Fibroblast of upper back skin (primary cell): ENCODE results near the gene PLA2G6.
"Not testable (repeated sequence)": the region's sequence is repeated elsewhere in the genome, so short reads cannot be mapped to it uniquely, and the experiment has no call there.

ENCODE experiments used
- DNase-seq: peaks from one replicate; pipeline ENCODE4 v3.0.0-alpha.2; 2013

The PLA2G6 gene

DNA sequence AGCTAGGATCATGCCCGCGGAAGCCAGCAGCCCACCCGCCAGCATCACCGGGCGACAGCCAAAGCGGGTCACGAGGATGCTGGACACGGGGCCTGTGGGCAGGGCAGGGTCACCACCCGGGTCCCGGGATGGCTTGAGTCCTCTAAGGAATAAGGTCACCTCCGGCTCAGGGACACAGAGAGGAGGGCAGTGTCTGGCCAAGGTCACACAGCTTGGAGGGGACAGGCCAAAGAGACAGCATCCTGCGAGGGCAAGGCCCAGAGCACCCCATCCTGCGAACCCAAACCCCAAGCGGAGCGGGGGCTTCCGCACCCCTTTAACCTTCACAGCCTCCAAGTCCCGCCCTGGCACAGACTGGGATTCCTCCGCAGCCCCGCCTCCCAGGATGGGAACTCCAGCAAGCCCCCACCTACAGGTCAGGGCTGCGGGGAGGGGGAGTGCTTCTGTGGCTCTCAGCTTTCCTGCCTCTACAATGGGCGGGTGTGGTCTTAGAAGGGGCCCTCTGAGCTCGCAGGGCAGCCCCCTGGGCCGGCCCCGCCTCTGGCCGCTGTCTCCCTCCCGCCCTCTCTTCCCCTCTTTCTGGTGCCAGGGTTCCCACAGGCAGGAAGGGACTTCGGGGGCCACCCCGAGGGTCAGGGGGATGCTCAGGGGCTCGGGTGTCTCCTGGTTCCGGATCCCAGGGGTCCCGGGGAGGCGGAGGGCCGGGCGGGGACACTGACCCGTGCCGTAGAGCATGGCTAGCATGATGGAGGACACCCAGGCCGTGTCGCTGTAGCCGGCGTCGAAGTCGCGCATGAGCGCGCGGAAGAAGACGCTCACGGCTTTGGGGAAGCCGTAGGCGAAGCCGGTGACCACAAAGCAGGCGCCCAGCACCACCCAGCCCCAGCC, 99.4 kb downstream of the PLA2G6 start:
- DNase-seq: no peak

DNA sequence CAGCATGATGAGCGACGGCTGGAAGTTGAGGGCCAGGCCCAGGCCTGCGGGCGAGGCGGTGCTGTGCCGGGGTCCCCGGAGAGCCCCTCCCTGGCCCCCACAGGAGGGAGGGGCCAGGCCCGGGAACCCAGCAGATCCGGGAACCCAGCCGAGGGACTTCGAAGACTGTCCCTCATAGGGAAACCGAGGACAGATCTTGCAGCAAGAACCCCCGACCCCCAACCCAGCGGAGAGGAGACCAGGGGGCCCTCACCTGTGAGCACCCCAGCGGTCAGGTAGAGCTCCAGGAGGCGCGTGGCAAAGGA, 100.0 kb downstream of the PLA2G6 start:
- DNase-seq: no peak

DNA sequence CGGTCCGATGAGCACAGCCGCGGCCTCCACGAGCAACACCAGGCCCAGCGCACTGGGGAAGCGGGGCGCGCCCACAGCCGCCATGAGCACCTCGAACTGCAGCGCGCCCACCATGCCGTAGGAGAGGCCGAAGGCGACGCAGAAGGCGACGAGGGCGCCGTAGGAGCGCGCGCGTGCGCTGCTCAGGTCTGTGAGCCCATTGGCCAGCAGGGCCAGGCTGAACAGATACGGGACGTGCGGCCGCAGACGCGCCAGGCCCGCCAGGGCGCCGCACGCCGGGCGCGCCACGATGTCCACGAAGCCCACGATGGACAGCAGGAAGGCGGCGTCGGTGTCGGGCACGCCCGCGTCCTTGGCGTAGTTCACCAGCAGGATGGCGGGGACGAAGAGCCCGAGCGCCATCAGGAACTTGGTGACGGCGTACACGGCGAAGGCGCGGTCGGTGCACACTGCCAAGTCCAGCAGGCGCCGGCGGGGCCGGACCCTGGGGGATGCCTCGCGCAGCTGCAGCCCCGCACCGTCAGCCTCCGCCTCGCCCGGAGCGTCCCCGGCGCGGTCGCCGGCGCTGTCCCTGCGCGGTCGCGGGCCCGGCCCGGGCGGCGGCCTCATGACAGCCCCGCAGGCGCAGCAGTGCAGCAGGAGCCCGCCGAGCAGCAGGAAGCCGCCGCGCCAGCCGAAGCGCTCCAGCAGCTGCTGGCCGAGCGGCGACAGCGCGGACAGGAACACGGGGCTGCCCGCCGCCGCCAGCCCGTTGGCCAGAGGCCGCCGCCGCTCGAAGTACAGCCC, 100.6 kb downstream of the PLA2G6 start:
- peak; percentile 37 for DNase-seq

DNA sequence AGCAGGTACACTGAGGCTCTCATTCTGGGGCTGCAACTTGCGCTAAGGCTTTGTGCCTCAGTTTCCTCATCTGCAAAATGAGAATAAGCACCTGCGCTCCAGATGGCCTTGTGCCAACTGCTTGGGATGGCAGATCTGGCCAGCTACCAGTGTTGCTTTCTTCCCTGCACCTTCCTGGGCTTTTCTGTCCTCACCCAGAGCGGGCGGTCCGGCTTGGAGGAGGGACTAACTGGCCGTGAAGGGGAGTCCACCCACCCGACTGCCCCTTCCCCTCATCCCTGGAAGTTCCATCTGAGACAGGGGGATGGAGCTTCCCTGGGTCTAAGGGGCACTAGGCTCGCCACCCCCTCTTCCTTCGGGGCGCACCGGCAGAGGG, 101.2 kb downstream of the PLA2G6 start:
- no peak for DNase-seq

DNA sequence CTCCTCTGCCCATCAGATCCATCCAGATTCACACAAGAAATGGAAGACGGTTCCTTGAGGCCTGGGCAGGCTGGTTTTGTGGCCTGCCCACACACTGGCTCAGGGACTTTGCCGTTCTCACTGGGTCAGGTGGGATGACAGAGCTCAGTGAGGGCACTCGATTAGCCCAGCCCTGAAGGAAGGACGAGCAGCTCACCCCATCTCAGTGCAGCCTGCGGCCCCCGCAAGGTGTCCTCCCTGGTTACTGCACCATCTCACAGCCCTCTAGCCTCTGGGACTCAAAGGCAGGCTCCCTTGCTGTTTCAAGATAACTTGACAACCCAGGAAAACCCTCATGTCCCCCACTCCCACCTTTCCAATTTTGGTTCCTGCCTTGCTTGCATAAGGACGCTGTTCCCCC, 101.8 kb downstream of the PLA2G6 start:
- DNase-seq: no peak

DNA sequence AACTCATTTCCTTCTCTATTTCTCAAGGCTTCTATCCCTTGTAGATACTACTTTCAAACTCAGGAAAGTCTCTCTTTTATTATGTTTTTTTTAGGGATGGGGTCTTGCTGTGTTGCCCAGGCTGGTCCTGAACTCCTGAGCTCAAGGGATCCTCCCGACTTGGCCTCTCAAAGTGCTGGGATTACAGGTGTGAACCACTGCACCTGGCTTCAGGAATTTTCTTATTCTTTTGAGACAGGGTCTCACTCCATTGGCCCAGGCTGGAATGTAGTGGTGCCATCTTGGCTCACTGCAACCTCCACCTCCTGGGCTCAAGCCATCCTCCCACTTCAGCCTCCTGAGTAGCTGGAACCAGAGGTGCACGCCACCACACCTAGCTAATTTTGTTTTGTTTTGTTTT, 102.4 kb downstream of the PLA2G6 start:
- not testable (repeated sequence) for DNase-seq

DNA sequence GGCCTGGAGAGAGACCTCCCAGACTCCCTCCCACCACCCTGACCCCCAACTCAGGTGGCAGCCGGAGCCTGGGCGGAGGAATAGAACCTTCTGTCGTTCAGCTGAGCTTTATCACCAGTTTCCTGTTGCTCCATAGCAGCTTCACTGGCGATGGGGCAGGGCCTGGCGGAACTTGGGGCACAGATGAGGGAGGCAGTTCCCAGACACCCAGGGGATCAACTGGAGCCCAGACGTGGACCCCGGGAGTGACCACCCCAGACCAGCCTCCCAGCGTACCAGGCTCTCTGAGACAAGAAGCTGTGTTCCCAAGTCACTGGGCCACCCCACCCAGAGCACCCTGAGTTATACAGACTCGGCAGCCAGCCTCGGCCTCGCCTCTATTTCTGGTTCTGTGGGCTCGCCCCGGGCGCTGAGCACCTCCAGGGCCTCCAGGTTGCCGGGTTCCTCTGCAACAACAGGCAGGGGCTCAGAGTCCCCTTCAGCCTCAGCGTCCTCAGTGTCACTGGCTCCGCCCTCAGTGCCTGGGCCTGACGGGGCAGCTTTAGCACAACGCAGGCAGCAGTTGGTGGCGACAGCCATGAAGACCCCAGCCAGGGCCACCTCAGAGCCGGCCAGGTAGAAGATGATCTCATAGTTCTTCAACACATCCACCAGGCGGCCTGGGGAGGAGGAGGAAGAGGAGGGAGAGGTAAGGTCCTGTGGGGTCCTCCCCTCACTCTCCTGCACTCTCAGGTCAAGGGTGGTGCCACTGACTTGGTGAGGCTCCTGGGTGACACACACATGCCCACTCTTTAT, 103.4 kb downstream of the PLA2G6 start:
- no peak for DNase-seq

DNA sequence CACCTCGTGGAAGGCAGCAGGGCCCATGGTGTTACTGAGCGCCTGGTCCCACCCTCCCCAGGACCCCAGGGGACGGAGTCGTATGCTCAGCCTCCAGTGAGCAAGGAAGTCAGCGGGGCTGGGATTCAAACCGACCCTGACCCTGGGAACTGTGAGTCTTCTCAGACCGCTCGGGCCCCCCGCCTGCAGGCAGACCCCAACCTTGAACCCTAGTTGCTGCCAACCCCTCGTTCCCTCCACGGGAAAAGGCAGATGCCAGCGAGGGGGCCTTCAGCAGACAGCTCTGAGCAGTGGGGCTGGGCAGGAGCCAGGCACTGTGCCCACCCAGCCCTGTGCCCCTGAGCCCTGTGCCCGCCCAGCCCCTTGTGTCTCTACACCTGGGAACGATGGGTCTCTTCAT, 104.0 kb downstream of the PLA2G6 start:
- DNase-seq: no peak

DNA sequence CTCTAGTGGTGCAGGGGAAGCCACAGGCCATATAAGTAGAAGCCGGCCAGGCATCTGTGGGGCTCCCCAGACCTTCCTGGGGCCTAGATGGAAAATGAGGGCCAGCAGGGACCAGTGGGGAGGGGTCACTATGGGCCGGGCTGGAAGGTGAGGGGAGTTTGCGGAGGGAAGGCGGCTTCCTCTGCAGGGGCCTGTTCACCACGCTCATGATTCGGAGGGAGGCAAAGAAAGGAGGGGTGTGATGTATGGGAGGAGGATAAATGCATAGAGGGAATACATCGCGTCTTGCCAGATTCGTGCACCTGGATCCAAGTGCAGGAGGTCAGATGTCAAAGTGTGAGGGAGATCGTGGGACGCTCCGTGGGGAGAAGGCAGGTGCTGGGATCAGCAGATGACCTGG, 104.5 kb downstream of the PLA2G6 start:
- DNase-seq: no peak

DNA sequence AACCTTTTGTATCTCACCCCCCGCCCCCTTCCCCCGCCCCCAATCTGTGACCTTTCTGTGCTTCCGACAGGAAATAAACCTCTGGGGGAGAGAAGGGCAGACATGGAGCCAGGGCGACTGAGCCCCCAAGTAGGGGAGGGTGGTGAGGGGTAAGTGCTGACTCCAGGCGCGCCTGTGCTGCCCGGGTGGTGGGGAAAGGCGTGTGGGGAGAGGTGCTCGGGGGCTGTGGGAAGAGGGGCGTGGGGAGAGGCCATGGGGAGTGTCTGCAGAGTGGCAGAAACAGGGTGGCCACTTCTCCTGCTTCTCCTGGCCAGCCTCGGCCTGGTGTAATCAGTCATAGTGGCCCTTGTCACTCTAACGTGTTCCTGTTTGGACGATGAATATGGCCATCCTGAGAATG, 105.7 kb downstream of the PLA2G6 start:
- DNase-seq: no peak

DNA sequence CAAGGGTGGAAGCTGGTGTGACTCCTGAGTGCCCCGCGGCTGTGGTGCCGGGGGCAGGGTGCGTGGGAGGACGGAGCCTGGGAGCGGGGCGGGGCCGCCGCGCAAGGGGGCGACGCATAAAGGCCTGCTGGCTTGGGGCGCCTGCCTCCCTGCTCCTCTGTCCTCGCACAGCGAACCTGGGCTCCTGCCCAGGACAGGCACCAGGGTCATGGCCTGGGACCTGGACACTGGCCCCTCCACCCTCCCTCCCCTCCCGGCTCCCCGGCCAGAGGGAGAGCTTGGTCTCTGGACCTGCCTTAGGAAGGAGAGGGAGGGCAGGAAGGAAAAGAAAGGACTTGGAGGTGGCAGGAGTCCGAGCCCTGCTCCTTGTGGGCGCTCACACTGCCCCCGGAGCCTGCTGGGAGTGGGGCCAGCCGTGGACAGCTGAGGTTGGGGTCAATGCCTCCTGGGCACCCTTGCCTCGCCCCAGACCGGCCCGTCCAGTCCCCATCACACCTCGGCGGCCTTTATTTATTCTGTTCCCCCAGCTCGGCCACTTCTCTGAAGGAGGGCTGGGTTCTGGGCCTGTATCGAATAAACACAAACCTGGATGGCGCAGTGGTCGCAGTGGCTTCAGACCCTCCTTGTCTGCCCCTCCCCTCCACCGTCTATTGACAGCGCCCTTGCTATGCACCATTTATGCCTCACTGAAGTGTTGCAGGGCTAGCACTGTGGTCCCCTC, 106.4 kb downstream of the PLA2G6 start:
- no peak for DNase-seq

DNA sequence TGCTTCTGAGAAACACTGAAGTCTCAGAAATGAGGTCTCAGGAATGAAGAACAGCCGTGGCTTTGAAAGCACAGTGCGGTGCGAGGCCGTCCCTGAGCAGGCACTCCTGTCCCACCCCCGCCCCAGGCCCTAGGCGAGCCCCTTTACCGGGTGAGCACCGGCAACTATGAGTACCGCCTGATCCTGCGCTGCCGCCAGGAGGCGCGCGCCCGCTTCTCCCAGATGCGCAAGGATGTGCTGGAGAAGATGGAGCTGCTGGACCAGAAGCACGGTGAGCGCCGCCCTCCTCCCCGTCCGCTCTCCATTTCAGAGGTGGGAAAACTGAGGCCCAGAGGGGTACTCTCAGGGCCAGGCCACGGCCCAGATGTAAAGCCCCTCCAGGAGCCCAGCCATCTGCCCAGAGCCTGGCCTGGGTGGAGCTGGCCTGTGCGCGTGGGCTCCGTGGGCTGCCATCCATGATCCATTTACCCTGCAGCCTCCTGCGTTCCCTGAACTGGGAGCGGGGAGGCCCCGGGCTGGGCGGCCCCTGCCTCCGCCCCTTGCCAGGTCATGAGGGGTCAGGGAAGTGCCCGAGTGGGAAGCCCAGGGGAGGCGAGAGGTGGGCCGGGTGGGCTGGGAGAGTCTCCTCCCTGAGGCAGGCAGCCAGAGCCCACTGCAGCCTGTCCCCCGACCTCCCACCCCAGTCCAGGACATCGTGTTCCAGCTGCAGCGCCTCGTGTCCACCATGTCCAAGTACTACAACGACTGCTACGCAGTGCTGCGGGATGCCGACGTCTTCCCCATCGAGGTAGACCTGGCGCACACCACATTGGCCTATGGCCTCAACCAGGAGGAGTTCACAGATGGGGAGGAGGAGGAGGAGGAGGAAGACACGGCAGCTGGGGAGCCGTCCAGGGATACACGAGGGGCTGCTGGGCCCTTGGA, 107.2 kb downstream of the PLA2G6 start:
- peak; percentile 34 for DNase-seq

DNA sequence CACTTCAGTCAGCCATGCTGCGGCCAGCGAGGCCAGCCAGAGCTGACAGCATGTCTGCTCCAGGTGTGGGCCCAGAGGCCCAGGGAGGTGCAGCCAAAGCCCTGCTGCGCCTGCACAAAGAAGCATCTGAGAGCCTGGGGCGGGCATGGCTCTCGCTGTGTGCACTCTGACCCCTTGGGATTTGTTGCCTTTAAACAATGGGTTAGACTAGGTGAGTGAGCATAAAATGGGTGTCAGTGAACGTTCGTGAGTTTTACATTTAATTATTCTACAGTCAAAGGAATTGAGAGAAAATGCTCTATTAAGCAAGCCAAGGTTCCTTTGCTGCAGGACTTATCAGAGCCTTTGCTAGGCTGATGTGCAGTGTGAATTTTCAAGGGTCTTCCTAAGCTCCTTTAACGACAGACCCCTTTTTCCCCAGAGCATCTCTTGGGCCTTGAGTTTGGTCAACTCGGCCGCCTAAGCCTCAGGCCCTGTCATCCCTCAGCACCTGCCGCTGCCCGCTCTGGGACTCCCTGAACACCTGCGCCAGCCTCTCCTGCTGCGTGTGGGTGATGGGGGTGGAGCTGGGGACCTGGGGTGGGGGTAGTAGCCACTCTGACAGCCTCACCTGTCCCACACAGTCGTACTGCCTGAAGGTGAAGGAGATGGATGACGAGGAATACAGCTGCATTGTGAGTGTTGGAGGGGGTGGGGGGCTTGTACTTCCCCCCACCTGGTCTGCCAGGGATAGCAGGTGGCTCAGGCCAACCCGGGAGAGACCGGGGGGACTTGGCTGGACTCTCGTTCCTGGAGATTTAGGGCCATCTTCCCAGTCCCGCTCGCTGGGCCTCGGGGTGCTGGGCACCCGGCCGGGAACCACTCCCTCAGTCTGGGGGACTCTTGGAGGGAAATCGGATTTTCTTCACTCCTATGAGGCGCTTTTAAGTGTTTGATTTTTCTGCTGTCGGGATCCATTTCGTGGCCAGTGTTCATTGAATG, 108.2 kb downstream of the PLA2G6 start:
- DNase-seq: no peak

DNA sequence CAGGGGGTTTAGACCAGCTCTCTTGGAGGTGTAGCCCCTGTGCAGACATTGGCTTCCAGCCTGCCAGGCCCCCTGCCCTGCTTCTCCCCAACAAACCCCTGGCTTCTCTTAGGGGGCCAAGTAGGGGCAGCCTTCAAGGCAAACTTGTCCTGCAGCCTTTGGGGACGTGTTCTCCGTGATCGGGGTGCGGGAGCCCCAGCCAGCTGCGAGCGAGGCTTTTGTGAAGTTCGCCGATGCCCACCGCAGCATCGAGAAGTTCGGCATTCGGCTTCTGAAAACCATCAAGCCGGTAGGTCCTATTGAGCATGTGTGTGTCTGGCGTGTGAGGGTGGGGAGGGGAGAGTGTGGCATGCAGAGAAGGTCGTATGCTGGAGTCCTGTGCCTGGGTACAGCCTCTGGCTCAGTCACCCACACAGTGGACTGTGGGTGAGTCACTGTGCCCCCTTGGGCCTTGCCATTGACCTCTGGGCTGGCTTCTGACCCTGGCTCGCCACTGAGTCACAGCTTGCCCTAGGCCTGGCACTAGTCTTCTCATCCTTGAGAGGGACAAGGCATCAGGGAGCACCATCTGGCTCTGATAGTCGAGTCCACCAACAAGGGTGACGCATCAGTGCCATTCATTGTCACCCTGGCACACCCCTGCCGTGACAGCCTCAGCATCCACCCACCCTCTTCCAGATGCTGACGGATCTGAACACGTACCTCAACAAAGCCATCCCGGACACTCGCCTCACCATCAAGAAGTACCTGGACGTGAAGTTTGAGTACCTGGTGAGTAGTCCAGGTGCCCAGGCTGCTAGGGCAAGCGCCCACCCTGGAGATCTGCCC, 109.1 kb downstream of the PLA2G6 start:
- DNase-seq: no peak

DNA sequence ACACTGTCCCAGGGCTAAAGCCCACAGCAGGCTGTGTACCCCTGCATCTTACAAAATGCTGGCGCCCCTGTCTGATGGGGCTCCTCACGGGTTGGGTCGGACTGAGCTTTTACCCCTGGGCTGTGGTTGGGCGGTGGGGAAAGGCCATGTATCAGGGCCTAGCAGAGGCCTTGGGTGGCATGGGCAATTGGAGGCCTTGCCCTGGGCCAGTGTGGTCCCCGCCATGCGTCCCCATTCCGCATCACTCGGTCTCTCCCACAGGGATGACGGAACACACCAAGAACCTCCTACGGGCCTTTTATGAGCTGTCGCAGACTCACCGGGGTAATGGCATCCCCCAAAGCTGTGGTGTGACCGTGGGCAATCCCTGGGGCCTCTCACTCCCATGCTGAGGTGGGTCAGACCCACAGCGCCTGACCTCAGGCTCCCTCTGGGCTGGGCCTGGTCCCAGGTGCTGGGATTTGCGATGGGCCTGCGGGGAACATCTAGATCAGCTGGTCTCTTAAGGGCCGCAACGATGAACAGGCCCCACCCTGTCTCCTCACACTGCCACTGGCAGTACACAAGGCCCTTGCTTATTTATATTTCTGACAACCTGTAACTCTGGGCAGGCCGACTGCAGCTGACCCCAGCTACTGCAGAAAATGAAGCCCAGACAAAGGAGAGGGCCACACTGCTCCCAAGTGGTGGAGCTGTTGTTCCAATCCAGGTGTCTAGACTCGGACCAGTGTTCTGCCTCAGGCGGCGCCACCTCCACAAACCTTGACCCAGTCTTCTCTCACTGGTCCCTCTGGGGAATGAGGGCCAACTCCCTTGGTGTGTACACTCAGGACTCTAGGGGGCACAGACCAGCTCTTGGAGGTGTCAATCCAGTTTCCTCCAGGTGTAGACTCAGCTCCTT, 110.0 kb downstream of the PLA2G6 start:
- no peak for DNase-seq

DNA sequence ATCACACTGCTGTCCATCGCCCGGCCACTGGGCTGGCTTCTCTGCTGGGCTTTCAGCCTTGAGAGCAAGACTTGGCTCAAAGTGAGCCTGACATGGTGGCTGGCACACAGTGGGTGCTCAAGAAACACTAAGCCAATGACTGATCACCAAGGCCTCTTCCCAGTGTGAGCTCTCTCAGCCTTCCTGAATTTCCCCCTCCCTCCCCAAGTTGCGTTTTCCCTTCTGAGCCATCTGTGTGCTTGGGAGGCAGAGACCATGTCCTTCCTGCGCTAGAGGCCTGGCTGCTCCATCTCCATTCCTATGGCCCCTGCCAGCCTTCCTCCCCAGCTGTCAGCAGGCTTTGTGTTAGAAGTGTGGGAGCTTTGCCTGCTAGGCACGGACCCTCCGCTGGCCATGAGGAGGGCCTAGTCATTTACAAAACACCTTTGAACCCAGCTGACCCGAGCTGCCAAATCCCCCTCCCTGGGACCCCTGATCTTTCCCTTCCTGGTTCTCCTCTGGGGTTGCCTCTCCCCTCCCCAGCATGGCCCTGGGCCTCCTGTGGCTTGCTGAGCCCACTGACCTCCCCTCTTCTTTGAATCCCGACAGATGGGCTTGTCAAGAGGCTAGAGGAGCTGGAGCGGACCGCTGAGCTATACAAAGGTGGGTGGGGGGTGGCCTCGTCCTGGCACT, 111.2 kb downstream of the PLA2G6 start:
- DNase-seq: no peak

DNA sequence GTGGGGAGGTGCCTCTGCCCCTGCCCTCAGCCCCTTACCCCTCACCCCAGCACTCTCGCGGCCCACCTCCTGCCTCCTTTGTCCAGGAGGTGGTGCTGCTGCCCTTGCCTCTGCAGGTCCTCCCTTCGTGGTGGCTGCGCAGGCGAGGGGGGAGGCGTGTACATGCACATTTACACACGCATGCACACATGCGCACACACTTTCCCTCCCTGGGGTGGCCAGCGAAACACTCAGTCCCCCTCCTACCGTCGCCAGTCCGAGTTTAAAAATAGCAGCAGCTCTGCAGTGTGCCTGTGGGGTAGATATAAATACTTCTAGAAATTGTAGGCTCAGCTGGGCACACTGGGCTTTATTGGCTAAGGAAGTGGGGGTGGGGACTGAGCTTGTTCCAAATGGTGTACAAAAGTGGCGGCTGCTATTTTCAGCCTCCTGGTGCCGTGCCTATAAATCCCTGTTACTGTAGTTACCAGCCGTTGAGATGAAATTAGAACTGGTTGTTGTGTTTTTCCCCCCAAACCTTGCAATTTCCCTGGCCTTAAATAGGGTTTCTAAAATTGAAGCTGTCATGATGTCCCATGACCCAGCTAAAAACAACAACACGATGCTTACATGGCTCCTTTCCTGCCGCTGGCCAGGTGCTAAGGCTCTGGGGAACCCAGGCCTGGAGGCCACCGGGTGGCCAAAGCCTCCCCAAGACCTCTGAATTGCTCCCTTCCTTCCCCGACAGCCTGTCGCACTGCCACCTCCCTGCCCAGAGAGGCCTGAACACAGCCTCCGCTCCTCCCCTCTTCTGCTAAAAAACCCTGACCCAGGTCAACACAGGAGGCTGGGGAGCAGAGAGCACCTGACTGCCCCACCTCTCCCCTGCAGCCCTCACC, 112.0 kb downstream of the PLA2G6 start:
- peak; percentile 25 for DNase-seq
